ENCODE data around the gene P3H2.

P3H2 gene

DNA sequence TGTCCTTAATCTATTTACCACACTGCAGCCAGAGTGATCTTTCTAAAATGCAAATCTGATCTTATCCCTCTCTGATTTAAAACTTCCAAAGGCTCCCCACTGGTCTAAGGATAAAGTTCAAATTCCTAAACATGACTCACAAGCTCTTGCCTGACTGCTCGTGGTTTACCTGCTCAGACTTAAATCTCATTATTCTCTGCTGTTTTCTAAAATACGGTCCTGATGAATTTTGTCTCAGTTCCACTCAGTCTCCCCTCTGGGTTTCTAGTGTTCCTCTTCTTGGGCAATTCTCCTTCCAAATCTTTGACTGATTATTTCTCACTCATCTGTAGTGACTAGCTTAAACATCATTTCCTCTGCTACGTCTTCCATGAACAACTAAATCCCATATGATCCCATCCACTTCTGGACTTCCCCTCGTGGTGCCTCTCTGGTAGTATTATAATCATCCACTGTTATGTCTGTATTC, 108.3 kb downstream of the P3H2 start:
- no peak for DNase-seq

DNA sequence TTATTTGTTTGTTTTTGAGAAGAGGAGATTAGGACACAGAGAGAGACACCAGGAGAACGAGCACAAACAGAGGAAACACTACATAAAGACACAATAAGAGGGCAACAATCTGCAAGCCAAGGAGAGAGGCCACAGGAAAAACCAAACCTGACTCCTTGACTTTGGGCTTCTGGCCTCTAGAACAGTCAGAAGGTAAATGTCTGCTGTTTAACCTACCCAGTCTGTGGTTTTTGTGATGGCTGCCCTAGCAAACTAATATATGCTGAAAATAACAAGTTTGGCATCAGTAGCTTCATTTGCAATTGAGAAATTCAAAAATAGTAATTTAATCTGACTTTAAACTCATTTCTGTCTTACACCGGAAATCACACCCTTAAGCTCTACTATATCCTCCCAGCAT, 110.2 kb downstream of the P3H2 start:
- no peak for DNase-seq

DNA sequence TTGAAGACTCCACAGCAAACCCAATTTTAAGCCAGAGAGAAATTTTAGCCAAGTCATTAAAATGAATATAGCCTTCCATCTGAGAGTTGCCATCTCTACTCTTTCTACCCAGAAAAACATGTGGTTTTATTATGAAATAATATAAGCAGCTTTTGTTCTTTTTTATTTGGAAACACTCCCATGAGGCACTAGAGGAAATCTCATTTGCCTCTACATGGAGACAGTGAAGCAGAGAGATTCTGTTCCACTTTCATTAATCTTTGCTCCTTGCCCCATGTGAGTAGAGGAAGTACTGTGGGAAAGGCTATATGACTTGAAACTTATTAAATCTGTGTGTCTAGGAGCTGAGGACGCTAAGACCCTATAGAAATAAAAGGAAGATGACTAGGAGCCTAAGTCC, 111.1 kb downstream of the P3H2 start:
- no peak for DNase-seq

DNA sequence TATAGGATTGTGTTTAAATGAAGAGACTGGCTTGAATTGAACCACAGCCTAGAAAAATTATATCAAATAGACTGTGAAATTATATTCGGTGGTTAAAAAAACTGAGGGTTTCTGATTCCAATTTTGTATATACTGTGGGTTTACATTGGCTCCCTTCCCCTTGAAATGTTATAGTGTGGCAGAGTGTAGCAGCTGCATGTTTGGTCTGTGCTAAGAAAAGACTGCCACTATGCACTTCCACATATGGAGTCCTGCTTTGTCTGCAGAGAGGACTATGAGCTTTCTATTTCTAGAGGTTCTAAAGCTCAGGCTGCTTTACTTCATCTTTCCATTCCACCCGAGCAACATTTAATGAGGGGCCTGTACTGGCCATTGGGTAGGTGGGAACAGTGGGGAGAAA, 112.3 kb downstream of the P3H2 start:
- DNase-seq = no peak

DNA sequence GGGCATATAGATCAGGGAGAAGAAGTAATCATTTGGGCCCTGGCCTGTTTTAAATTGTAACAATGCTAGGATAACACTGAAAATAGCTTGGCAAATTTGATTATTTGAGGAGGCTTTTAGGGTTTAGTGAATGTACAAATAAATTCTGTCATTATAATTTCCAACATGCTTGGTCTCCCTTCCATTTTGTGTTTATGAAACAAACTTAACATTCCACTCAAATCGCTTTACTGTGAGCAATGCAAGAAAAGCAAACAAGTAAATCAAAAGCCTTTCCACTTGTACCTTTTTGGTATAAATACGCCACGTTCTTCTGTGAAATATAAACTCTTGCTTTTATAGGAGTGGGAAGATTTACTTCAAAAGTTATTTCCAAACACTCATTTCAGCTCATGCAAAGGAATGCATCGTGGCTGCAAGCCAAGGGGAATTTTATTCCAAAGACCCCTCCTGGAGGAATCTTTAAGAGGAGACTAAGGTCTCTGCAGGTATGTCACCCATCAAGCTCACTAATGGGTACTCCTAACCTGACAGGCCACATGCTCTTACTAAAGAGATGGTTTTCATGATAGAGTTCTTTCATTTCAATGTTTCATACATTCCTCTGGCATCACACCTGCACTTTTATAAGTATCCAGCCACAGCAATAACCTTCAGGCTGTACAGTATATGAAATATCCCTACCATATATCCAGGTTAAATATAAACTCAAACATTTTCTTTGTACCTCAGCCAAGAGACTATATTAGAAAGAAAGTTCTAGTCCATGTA, 115.2 kb downstream of the P3H2 start:
- DNase-seq = no peak

DNA sequence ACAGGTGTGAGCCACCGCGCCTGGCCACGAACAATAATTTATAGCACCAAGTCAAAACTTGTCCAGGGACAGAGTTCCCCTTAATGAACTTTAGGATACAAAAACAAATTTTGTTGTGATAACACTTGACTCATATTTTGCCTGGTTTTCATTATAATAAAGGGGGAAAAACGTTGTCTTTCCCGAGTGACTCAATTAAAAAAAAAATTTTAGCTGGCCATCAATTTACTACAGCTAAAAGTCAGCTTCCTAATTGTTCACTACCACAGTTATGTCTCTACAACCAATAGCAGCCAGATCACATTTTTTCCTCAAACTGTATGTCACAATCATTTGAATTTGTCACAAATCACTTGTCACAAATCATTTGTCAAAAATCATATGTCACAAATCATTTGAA, 116.0 kb downstream of the P3H2 start:
- no peak for DNase-seq

DNA sequence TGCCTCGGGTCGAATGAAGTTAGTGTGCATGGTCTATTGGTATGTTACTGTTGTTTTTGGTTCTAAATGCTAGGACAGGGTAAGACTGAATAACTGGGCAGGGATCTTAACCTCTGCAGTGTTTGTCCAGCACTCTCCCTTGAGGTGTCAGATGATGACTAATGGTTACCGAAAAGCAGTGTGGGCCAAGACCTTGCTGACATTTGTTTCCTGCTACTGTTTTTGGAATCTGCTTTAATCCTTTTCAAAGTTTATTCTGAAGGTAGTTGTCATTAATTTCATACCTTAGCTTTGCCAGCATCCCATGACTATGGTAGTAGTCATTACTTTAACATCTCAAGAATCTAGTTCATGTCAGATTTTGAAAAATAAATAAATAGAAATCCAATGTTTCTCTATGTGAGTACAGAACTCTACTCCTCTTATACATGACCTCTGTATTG, 117.0 kb downstream of the P3H2 start:
- DNase-seq = no peak

DNA sequence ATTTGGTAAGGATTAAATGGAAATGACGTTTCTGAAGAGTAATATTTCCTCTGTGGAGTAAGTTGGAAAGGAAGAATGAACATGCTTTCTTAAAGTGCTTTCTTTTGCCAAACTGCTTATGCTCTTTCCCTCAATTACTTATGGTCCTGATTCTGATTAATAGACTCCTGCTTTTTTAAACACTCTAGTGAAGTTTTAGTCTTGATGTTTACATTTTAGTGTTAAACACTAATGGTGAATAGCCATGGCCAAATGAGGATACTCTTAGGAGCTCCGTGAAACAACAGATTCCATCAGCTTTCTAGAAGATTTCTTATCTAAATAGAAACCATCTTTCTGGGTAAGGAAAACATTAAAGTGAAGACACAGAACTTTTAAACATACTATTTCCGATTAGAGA, 117.6 kb downstream of the P3H2 start:
- no peak for DNase-seq

DNA sequence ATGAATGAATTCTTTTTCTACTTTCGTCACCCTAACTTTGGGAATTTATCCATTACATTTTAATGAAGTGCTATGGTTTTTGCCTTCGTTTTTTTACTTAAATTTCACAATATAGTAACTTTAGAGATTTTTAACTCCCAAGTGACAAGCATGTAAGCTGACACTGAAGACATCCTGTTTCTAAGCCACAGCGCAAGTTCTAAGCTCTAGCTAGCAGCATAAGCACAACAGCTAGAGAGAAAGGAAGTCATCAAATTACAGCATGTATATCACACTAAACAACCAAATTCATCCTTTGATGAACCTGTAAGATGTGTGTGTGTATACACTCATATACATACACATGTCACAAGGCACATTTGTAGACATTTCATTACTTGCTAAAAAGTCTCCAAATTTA, 119.3 kb downstream of the P3H2 start:
- DNase-seq = no peak

DNA sequence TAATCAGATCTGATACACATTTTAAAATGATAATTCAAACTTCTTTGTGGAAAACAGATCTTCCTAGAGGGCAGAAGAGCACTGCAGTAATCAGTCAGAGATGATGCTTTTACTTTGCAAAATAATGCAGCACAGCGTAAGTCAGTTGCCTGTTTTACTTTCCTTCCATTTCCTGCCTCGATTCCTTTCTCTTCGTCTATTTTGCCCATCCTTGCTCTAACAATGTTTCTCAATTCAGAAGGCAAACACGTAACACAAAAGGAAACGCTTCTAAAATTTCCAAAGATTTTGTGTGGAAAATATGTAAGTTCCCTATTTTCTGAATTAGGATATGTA, 119.9 kb downstream of the P3H2 start:
- no peak for DNase-seq

DNA sequence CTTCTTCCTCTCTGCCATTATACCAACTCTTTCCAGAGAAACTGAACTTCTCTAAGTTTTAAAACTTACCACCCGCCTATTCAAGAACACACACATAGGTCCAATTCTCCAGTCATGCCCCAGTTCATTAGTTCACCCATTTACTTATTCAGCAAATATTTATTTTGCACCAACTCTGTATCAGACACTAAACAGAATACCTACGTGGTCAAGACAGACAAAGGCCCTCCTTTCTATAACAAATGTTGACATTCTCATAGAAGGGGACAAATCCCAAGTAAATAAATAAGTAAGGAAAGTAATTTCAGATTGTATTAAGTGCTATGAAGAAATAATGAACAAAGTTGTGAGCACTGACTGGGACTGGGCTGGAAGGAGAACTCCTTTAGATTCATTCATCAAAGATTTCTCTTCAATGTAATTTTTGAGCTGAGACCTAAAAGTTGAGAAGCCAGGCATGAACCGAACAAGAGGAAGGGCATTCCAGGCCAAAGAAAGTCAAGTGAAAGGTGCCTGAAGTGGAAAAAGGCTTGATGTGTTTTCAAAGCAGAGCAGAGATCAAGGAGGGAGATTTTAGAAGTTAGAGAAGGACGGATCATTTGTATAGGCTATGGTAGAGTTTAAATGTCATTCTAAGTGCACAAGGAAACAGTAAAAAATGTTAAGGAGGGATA, 120.4 kb downstream of the P3H2 start:
- no peak for DNase-seq

DNA sequence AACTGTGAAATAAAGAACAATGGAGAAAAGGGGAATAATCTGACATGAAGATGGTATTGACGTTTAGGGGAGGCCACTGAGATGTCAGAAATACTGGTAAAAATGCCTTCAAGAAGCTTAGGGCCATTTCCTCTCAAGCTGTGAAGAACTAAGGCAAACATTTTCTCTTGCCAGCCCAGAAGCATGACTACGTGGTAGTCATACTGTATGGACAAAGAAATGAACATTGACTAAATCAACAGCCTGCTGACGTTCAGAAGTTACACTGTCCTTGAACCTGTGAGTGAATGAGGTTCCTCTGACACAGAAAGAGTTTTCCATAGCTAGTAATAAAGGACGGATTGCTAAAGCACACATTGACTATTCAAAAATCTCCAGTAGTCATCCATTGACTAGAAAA, 121.0 kb downstream of the P3H2 start:
- DNase-seq = no peak

DNA sequence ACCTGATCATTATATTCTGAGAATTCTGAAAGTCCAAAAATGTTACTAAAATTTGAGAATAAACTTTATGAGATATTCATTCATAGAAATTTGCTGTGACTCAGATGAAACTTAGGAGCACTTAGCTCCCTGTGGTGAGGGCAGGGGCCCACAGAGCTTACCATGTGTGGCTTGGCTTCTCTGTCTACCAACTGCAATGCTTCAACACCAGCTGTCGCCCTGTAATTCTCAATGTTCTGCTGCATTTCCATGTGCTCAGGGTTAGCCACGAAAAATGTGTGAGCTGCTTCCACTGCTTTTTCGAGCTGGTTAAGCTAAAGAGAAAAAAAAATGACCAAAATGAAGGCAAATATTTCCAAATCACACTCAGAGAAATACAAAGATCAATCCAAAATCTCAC, 125.6 kb downstream of the P3H2 start:
- DNase-seq = no peak

DNA sequence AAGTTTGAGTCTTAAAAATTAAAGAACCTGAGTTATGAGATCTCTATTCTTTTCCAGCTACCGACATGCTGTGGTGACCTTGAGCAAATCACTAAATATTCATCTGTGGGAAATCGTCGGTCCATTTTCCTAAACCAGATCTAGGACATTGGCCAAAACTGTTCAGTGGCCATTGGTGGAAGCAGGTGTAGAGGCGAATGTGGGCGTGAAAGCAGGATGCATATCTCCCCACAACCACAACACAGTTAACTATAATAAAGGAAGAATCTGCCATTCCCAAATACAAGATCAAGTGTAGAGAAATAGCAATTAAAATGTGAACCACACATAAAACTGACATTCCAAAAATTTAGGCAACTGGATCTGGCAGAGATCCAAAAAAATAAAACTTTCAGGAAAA, 129.9 kb downstream of the P3H2 start:
- no peak for DNase-seq

DNA sequence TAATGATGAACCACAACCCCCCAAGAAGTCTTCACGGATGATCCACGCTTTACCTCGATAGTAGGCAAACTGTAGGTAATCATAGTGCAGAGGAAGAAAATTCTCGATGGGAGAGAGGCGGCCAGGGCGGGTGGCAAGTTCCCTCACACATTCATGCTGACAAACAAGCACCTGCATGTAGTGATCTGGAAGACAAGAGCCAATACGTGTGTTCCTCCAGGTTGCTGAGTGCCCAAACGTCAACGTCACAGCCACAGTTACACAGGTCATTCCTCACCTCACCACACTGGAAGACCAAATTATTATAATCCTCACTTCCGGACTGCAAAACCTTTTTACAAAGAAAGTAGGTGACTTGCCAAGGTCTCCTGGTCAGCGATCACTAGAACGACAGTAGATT, 131.8 kb downstream of the P3H2 start:
- no peak for DNase-seq

DNA sequence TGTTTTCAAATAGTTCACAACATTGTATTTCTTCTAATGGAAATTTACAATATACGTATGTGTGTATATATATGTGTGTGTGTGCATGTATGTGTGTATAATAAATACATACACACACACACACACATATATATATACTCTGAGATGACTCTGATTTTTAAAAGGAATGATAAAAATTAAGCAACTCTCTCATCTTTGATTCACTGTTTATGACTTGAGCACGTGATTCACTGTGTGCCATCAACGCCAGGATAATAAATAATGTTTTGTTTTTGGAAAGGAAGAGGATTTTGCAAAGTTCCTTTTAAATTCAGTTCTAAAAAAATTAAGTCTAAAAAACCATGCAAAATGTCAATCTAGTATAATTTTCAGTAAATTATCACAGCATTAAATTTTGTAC, 132.4 kb downstream of the P3H2 start:
- no peak for DNase-seq

DNA sequence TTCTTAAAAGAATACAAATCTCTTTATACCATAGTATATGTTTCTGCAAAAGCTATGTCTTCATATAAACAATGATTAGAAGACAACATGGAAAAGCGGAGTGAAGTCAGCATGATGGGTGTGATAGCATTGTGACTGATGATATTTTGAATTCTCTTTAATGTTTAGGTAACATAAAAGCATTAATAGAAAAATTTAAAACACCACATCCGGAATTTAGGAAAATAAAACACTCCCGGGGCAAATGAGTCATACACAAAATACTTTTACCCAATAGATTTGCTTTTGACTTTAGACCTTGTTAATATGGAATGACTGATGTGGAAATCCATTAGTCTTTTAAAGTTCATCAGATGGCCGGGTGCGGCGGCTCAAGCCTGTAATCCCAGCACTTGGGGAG, 134.7 kb downstream of the P3H2 start:
- no peak for DNase-seq

DNA sequence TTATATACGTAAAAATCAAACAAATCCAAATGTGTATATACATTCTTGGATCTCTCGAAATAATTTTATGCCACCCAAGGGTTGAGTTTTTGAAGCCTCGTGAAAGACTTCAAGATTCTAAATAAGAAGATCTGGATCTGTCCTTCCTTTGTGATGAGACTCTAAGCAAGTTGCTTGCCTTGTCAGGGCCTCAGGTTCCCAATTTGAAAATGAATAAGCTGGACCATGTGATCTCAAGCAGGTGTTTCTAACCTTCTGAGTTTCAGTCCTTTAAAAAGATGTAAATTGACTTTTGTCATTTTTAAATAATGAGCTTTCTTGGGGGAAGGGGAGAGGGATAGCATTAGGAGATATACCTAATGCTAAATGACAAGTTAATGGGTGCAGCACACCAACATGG, 137.1 kb downstream of the P3H2 start:
- no peak for DNase-seq

DNA sequence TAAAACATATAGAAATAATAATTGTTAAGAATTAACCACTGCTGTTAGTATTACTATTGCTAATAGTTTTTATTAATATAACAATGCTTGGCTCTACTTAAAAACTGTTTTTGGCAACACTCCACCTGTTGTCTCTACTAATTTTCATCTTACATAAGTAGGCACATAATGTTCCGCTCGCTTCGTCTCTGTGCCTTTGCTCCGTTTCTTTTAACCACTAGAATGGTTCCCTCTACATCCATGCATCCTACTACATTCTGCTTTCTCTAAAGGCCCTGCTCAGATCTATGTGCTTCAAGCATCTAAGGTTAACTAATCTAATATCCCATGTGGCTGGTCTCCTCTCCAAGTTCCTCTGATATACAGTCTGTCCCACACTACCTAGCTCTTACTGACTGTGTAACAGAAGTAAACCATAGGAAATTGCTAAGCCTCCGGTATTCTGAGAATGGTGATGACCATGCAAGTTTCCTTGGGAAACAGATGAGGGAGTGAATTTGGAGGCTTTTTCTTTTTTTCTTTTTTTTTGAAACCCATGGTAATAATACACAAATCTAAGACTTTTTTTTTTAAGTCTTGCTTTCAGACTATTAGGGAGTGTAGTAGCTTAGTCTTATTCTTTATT, 138.3 kb downstream of the P3H2 start:
- DNase-seq = no peak

DNA sequence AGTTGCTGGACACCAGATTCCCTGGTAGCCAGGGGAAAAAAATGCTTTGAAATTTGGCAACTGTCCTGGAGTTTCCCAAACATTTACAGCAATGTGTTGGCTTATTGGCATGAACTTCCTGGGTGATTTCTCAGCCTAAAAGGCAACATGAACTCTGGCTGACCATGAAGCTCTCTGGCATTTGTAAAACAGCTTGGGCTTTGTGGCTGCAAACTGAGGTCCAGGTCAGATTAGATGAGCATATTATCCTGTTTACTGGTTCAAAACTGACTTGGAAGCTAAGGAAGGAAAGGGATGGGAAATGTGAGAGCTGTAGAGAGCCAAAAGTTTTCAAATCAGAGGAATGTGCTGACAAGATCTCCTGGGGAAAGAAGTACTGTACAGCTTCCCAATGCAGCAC, 139.0 kb downstream of the P3H2 start:
- DNase-seq = no peak

DNA sequence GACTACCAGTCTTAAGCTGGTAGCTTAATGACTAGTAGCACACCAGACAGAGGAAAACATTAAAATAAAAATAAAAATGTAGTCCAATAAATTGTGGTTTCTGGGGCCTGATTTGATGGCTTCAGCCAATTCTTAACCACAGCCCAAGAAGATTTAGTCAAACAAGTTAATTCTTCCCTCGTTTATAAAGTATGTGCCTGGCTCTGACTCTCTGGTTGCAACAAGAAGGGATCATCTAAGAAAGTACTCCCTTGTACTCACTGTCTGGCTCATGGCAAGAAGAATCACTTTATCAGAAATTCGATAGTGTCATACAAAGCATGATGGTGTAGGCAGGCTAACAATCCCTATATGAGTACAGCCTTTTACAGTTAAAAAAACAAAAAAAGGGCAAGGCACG, 141.9 kb downstream of the P3H2 start:
- no peak for DNase-seq

DNA sequence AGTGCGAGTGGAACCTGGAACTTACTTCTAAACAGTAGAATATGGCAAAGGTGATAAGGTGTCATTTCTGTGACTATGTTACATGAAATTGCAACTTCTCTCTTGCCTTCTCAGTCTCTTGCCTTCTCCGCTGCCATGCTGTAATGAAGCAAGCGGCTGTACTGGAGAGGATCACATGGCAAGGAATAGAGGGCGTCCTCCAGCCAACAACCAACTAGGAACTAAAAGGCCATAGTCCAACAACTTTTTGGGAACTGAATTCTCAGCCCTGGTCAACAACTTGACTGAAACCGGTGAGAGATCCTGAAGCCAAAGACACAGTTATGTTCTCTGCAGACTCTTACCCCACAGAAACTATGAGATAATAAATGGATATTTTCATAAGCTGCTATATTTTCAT, 143.5 kb downstream of the P3H2 start:
- no peak for DNase-seq

DNA sequence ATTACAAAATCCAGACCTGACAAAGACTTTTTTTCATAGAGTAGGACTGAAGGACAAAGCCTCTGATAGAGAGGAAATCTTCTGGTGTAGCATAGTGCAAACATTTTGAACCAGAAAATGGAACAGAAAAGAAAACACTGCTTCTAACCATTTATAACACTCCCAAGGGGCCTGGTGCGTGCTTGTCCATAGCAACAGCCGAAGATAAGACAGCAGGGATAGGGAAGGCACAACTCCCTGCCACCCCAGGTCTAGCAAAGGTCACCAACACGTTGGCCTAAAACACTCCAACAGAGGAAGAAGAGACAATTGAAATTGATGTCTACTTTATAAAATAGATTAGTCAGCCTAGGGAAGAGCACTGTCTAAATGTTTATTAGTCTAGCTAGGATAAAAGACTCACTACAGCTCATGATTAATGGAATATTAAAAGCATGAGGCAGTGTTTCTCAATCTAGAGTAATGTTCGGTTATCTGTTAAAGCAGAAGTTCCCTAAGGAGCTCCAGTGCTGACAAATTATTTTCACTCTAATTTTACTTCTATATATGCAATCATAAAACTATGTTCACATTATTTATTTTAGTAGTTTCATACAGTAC, 145.2 kb downstream of the P3H2 start:
- DNase-seq = no peak

DNA sequence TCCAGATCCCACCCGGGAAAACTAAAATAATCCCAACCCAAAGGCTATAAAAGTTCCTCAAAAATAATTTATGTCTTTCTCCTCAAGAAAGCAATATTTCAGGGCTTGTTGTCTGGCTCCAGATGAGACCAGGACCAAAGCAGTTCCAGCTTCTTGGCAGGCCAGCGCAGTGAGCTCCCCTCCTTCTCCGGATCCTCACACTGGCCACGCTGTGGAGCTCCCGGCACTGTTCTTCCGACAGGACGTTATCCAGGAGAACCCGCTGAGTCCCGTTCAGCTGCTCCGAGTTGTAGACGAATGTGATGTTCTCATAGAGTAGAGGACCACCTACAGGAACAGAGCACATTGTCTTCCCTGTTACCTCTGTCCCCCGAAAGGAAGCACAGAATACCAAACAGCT, 146.3 kb downstream of the P3H2 start:
- DNase-seq = no peak
